ENCODE data around the gene REX1BD.

GRCh38 chr19:18576383-18576782 is 12.2 kb upstream of the REX1BD start:
- no peak for TF ChIP-seq CTCF (IDR thresholded peaks at IDR 0.05; ENCODE audit: poor library complexity, severe bottlenecking)
- no peak for TF ChIP-seq TAF1 (IDR thresholded peaks at IDR 0.05; ENCODE audit: low read depth)
- TF ChIP-seq EP300 (conservative IDR thresholded peaks at IDR 0.05; ENCODE audit: poor library complexity, severe bottlenecking) = no peak
